DND-41 (cell line): Measurements from ENCODE around the gene KSR1.

Experiments
- ATAC-seq: fragments of 200-7000 bp; cut with Tn5 transposase; 3 replicates; pipeline ENCODE4 v1.9.1; 2021; ENCODE audit warnings: low read depth; ENCODE audit not compliant: insufficient read depth
- DNase-seq: peaks from one replicate; pipeline ENCODE4 v3.0.0-alpha.2; 2020
- H2AFZ ChIP-seq: 2 replicates; pipeline ENCODE4 v1.6.0; 2012; ENCODE audit warnings: low read depth, low read length
- H3K27ac ChIP-seq: 2 replicates; pipeline ENCODE4 v1.5.1; 2012; ENCODE audit warnings: low read length, inconsistent platforms
- H3K27me3 ChIP-seq: fragments of 200-600 bp; sonication (generic); 2 replicates; pipeline ENCODE4 v1.6.0; 2012; ENCODE audit warnings: low read length, mild to moderate bottlenecking, inconsistent platforms; ENCODE audit not compliant: insufficient read depth, poor library complexity
- H3K36me3 ChIP-seq: 2 replicates; pipeline ENCODE4 v1.5.1; 2012; ENCODE audit warnings: low read length, inconsistent platforms; ENCODE audit not compliant: insufficient read depth
- H3K4me1 ChIP-seq: 2 replicates; pipeline ENCODE4 v1.5.1; 2012; ENCODE audit warnings: mild to moderate bottlenecking, low read length; ENCODE audit not compliant: insufficient read depth
- H3K4me2 ChIP-seq: 2 replicates; pipeline ENCODE4 v1.6.0; 2012; ENCODE audit warnings: mild to moderate bottlenecking, moderate library complexity, low read length, inconsistent platforms; ENCODE audit not compliant: insufficient read depth
- H3K4me3 ChIP-seq, 2 experiments: fragments of 200-600 bp in 1 of 2; shearing (Covaris generic) in 1 of 2; 2 replicates each; pipeline ENCODE4 v1.5.1; 2012 to 2016; ENCODE audit warnings: inconsistent platforms in 2 of 2, low read length in 2 of 2, mild to moderate bottlenecking in 2 of 2, low read depth in 1 of 2, moderate library complexity in 1 of 2
- H3K79me2 ChIP-seq: 2 replicates; pipeline ENCODE4 v1.6.0; 2012; ENCODE audit warnings: low read length, inconsistent platforms; ENCODE audit not compliant: insufficient read depth
- H3K9ac ChIP-seq: 2 replicates; pipeline ENCODE4 v1.6.0; 2012; ENCODE audit warnings: low read depth, mild to moderate bottlenecking, inconsistent platforms, low read length, moderate library complexity
- H3K9me3 ChIP-seq: 2 replicates; pipeline ENCODE4 v1.5.1; 2012; ENCODE audit warnings: low read length, moderate library complexity, mild to moderate bottlenecking, inconsistent platforms; ENCODE audit not compliant: insufficient read depth, severe bottlenecking
- H4K20me1 ChIP-seq: 2 replicates; pipeline ENCODE4 v1.6.0; 2012; ENCODE audit warnings: low read length; ENCODE audit not compliant: insufficient read depth
- EZH2 ChIP-seq: IDR thresholded peaks from 3 replicates; pipeline ENCODE4 v1.6.1; 2012; ENCODE audit warnings: borderline replicate concordance, low read depth, mild to moderate bottlenecking, moderate library complexity, low read length, inconsistent platforms; ENCODE audit not compliant: severe bottlenecking
- TF ChIP-seq, protein P1 (sequence below): IDR thresholded peaks from 2 replicates; pipeline ENCODE4 v1.5.1; 2012; ENCODE audit warnings: borderline replicate concordance, low read length, moderate library complexity, mild to moderate bottlenecking; ENCODE audit not compliant: poor library complexity, severe bottlenecking; ENCODE audit errors: extremely low read depth

The KSR1 gene

DNA sequence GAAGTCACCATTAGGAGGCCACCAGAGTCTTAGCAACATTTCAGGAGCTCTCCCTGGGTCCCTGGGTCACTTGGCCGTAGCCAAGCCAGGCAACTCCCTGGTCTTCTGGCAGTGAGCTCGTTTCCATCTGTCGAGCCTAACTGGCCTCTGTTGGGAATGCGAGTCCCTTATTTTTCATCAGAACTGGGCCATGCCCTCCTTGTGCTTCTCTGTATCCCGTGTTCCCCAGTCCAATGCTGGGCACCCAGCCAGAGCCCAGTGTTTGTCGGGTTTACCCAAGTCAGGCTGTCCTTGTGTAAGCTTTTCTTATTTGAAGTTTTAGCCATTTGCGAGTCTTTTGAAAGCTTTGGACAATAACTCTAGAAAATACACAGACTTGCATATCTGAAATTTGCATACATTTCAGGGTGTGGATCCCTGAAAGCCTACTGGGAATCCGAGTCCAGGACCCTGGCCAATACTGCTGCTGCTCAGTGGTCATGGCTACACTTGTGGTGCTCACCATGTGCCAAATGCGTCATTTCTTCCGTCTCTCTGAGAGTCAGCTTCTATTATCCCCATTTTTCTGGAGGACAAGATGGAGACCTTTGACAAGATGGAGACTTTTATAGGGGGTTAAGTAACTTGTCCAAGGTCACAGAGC, 93.1 kb downstream of the KSR1 start:
- Histone ChIP-seq H2AFZ (no peak overlapping the region), H3K4me3 (no peak overlapping the region), H3K27ac (no peak overlapping the region), H3K9ac (no peak overlapping the region), H3K79me2 (no peaks in the 10 kb centered on the region), H3K4me1 (peaks cover 24% of the 10 kb centered on the region), H4K20me1 (peaks cover 17% of the 10 kb centered on the region), H3K36me3 (no peaks in the 10 kb centered on the region), H3K4me2 (no peak overlapping the region), H3K9me3 (no peaks in the 10 kb centered on the region), H3K27me3 (no peaks in the 10 kb centered on the region)
- ATAC-seq (no peak), DNase-seq (no peak)
- TF ChIP-seq, protein P1, sequence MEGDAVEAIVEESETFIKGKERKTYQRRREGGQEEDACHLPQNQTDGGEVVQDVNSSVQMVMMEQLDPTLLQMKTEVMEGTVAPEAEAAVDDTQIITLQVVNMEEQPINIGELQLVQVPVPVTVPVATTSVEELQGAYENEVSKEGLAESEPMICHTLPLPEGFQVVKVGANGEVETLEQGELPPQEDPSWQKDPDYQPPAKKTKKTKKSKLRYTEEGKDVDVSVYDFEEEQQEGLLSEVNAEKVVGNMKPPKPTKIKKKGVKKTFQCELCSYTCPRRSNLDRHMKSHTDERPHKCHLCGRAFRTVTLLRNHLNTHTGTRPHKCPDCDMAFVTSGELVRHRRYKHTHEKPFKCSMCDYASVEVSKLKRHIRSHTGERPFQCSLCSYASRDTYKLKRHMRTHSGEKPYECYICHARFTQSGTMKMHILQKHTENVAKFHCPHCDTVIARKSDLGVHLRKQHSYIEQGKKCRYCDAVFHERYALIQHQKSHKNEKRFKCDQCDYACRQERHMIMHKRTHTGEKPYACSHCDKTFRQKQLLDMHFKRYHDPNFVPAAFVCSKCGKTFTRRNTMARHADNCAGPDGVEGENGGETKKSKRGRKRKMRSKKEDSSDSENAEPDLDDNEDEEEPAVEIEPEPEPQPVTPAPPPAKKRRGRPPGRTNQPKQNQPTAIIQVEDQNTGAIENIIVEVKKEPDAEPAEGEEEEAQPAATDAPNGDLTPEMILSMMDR = no peak
- no peak for TF ChIP-seq EZH2

DNA sequence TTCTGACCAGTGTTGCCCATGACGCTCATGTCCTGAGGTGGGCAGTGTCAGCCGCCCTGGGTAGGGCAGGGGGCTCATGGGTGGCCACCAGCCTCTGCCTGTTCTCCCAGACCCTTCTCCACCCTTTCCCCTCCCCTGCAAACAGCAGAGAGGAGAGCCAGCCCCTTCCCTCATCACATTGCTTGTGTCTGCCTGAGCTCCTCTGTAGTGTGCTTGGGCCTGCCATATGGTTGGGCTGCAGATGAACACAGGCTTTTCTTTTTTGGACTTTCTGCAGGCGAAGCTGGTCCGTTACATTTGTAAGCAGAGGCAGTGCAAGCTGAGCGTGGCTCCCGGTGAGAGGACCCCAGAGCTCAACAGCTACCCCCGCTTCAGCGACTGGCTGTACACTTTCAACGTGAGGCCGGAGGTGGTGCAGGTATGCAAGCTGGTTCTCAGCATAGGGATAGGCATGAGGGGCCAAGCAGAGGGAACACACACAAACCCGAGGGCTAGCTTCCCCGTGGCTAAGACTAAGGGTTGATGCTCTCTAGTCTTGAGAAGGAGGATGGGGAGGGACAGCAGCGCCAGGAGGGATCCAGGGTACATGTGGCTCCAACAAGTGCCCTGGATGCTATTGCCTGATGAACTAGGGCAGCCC, 94.2 kb downstream of the KSR1 start:
- Histone ChIP-seq H3K4me2 (no peak overlapping the region), H3K4me3 (no peak overlapping the region), H4K20me1 (peaks cover 11% of the 10 kb centered on the region; the same call in 1 of the 2 replicates), H3K27me3 (no peaks in the 10 kb centered on the region), H3K27ac (no peak overlapping the region), H3K9me3 (no peaks in the 10 kb centered on the region), H3K9ac (no peak overlapping the region), H3K36me3 (no peaks in the 10 kb centered on the region), H3K4me1 (peaks cover 14% of the 10 kb centered on the region), H2AFZ (no peak overlapping the region), H3K79me2 (no peaks in the 10 kb centered on the region)
- no peak for ATAC-seq
- no peak for DNase-seq
- TF ChIP-seq, protein P1 = no peak

DNA sequence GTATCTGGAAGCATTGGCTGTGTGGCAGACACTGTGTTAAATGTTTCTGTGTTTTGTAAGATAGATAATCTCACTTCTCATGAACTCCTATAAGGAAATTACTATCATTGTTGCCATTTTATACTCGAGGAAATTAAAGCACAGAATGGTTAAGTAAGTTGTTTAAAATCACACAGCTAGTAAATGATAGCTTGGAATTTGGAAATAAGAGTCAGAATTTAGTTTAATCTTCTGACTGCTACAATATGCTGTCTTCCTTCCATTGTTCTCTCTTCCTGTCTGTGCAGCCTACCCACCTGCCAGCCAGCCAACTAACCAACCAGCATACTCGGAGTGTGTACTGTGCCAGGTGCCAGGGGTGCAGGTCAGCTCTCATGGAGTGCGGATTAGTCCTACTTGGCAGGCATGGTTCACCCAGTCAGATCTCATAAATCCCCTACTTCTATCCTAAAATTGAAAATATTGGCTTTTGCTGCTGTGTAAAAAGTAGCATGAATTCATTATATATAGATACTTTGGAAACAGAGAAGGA, 94.8 kb downstream of the KSR1 start:
- no peak for DNase-seq
- Histone ChIP-seq H3K4me2 (no peak overlapping the region), H3K4me1 (peaks cover 8% of the 10 kb centered on the region), H3K79me2 (no peaks in the 10 kb centered on the region), H3K27ac (no peak overlapping the region), H3K36me3 (no peaks in the 10 kb centered on the region), H3K9me3 (no peaks in the 10 kb centered on the region), H2AFZ (no peak overlapping the region), H3K4me3 (no peak overlapping the region), H4K20me1 (0 out of 2 replicates have a peak, but pooled peaks cover 5% of the 10 kb centered on the region), H3K9ac (no peak overlapping the region), H3K27me3 (no peaks in the 10 kb centered on the region)
- TF ChIP-seq, protein P1 = no peak
- no peak for TF ChIP-seq EZH2
- ATAC-seq = no peak
